Common myeloid progenitor, CD34-positive (primary cell): ENCODE results near the gene PAX3.

Source experiments
- CTCF ChIA-PET: fragments of 350-600 bp; sonication (Branson Sonifier 250); formaldehyde crosslinking; loops from one replicate; lab custom pipeline; 2021; ENCODE audit warnings: antibody characterized with exemption; lab: Charles Lee
- POLR2A ChIA-PET: fragments of 350-600 bp; sonication (Branson Sonifier 250); formaldehyde crosslinking; loops from one replicate; lab custom pipeline; 2021; ENCODE audit warnings: antibody characterized with exemption; lab: Charles Lee
- DNase-seq, 3 donors: peaks; one replicate each; pipeline versions ENCODE4 v3.0.0 to v3.0.0-alpha.2; 2013
- H3K27ac ChIP-seq, 2 experiments: 1 replicate in 1 of 2; 2 replicates in 1 of 2; pipeline ENCODE4 v1.7.0; 2013; ENCODE audit warnings: inconsistent platforms in 2 of 2, low read length in 2 of 2, mild to moderate bottlenecking in 2 of 2, low read depth in 1 of 2, moderate library complexity in 1 of 2; ENCODE audit not compliant: severe bottlenecking in 2 of 2, insufficient read depth in 1 of 2, poor library complexity in 1 of 2
- H3K27me3 ChIP-seq, 5 experiments: replicated peaks in 2 of 5; 1 replicate in 3 of 5; 2 replicates in 2 of 5; pipeline versions ENCODE4 v1.6.1 to v1.7.0; 2013; ENCODE audit warnings: low read length in 4 of 5, mild to moderate bottlenecking in 2 of 5, moderate library complexity in 2 of 5, inconsistent platforms in 1 of 5; ENCODE audit not compliant: insufficient read depth in 5 of 5, control insufficient read depth in 4 of 5
- H3K36me3 ChIP-seq, 4 experiments: 1 replicate in 2 of 4; 2 replicates in 2 of 4; pipeline versions ENCODE4 v1.6.1 to v1.7.0; 2013; ENCODE audit warnings: low read length in 3 of 4, control low read depth in 1 of 4, mild to moderate bottlenecking in 1 of 4; ENCODE audit not compliant: control insufficient read depth in 4 of 4, insufficient read depth in 4 of 4
- H3K4me1 ChIP-seq, 4 experiments: 1 replicate in 3 of 4; 2 replicates in 1 of 4; pipeline versions ENCODE4 v1.6.1 to v1.7.1; 2013; ENCODE audit warnings: low read length in 3 of 4, mild to moderate bottlenecking in 3 of 4, control low read depth in 1 of 4, inconsistent platforms in 1 of 4, moderate library complexity in 1 of 4; ENCODE audit not compliant: control insufficient read depth in 4 of 4, insufficient read depth in 4 of 4; ENCODE audit errors: control extremely low read depth in 1 of 4
- H3K4me3 ChIP-seq, 7 experiments: 1 replicate in 4 of 7; 2 replicates in 3 of 7; pipeline versions ENCODE4 v1.5.1 to v1.7.0; 2013; ENCODE audit warnings: mild to moderate bottlenecking in 7 of 7, low read length in 6 of 7, moderate library complexity in 6 of 7, inconsistent platforms in 2 of 7, low read depth in 2 of 7, control low read depth in 1 of 7; ENCODE audit not compliant: insufficient read depth in 4 of 7, control insufficient read depth in 1 of 7; ENCODE audit errors: extremely low read depth in 1 of 7
- H3K9me3 ChIP-seq, 5 experiments: 1 replicate in 4 of 5; 2 replicates in 1 of 5; pipeline versions ENCODE4 v1.6.1 to v1.7.1; 2013; ENCODE audit warnings: low read length in 4 of 5, mild to moderate bottlenecking in 2 of 5, inconsistent platforms in 1 of 5, low read depth in 1 of 5, moderate library complexity in 1 of 5; ENCODE audit not compliant: control insufficient read depth in 4 of 5, insufficient read depth in 2 of 5; ENCODE audit errors: control extremely low read depth in 1 of 5
- WGBS: methylation state at CpG from one replicate; pipeline ENCODE4 v1.1.5; 2013; ENCODE audit not compliant: insufficient coverage; 5-methylcytosine and 5-hydroxymethylcytosine counted together

The PAX3 gene

DNA sequence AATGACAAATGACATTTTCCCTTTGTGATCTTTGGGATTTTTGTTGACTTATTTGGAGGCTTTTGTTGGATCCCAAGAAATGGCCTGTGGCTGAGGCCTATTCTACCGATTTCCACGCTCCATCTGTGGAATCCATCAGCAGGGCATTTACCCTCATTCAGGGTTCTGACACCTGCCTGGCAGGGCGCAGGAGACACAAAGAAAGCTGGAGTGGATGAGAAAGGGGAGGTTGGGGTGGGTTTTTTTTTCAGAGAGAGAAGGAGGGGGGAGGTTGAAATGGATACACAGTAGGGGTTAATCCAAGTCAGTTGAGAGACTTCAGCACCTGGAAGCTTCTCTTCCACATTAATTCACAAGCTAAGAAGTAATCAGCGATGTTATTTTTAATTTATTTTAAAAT lies 59.7 kb downstream of the PAX3 start:
- H3K36me3 ChIP-seq: no peaks in the 10 kb centered on the region
- POLR2A ChIA-PET: interaction anchor here (0.7 kb wide), 1 partner anchor 16 kb away, joined by 3 read pairs; no protein-coding TSS in a partner anchor
- 28% methylated on average over 2 of the region's 4 CpGs for WGBS
- DNase-seq: no peak
- CTCF ChIA-PET: no interaction called here
- H3K27ac ChIP-seq: no peak overlapping the region
- H3K4me3 ChIP-seq: no peak overlapping the region
- H3K9me3 ChIP-seq: peaks cover 0 to 7% (median 0%) of the 10 kb centered on the region in 5 experiments
- no peaks in the 10 kb centered on the region for H3K4me1 ChIP-seq
- H3K27me3 ChIP-seq: peaks cover 21 to 76% (median 32%) of the 10 kb centered on the region in 5 experiments

- DNase-seq: no peak
- H3K27ac ChIP-seq: no peak overlapping the region
- H3K4me1 ChIP-seq: no peaks in the 10 kb centered on the region
- peaks cover 18 to 69% (median 32%) of the 10 kb centered on the region in 5 experiments for H3K27me3 ChIP-seq
- no CpG with 5 or more reads among the region's 3 CpGs for WGBS
- H3K9me3 ChIP-seq: peaks cover 0 to 6% (median 0%) of the 10 kb centered on the region in 5 experiments
- no peaks in the 10 kb centered on the region for H3K36me3 ChIP-seq
- H3K4me3 ChIP-seq: no peak overlapping the region
- POLR2A ChIA-PET: no interaction called here
- CTCF ChIA-PET: no interaction called here
These were observed 60.7 kb downstream of the PAX3 start for GRCh38 chr2:222238072-222238471.

GRCh38 chr2:222232839-222233238 lies 66.0 kb downstream of the PAX3 start:
- ChIA-PET CTCF (no interaction called here), POLR2A (no interaction called here)
- DNase-seq: no peak
- H3K4me1 ChIP-seq: no peaks in the 10 kb centered on the region
- peaks cover 0 to 20% (median 5%) of the 10 kb centered on the region in 5 experiments for H3K27me3 ChIP-seq
- H3K4me3 ChIP-seq: no peak overlapping the region
- H3K27ac ChIP-seq: no peak overlapping the region
- H3K9me3 ChIP-seq: no peaks in the 10 kb centered on the region
- H3K36me3 ChIP-seq: no peaks in the 10 kb centered on the region

GRCh38 chr2:222232372-222232771 lies 66.4 kb downstream of the PAX3 start:
- WGBS: 100% methylated on average over 1 of the region's 3 CpGs
- DNase-seq: no peak
- no peaks in the 10 kb centered on the region for H3K36me3 ChIP-seq
- no peak overlapping the region for H3K4me3 ChIP-seq
- H3K27me3 ChIP-seq: peaks cover 0 to 15% (median 5%) of the 10 kb centered on the region in 5 experiments
- no peaks in the 10 kb centered on the region for H3K4me1 ChIP-seq
- no peak overlapping the region for H3K27ac ChIP-seq
- H3K9me3 ChIP-seq: no peaks in the 10 kb centered on the region
- POLR2A ChIA-PET: no interaction called here
- CTCF ChIA-PET: no interaction called here

DNA sequence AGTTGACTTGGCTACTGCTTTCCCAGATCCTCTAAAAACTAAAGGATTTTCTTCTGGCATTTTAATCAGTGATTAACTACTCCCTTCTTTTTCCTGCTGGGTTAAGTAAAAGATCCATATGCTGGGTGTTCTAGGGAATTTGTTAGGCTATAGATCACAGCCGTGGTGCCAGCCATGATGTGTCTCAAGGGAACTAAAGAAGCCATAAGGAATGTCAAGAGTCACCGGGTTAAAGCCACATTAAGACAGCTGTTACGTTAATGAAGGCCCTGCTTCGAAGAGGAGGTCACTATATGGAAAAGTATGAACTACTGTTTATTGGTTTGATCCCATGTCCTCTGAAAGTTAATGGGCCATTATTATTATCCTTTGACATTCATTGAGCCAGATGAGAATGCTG lies 70.7 kb downstream of the PAX3 start:
- WGBS: 85% methylated on average over 4 of the region's 4 CpGs
- Histone ChIP-seq H3K4me1 (no peaks in the 10 kb centered on the region), H3K4me3 (no peak overlapping the region), H3K27ac (no peak overlapping the region), H3K36me3 (no peaks in the 10 kb centered on the region), H3K27me3 (peaks cover 0 to 4% (median 4%) of the 10 kb centered on the region in 5 experiments), H3K9me3 (peaks cover 0 to 3% (median 0%) of the 10 kb centered on the region in 5 experiments)
- POLR2A ChIA-PET: no interaction called here
- DNase-seq: no peak
- CTCF ChIA-PET: no interaction called here

DNA sequence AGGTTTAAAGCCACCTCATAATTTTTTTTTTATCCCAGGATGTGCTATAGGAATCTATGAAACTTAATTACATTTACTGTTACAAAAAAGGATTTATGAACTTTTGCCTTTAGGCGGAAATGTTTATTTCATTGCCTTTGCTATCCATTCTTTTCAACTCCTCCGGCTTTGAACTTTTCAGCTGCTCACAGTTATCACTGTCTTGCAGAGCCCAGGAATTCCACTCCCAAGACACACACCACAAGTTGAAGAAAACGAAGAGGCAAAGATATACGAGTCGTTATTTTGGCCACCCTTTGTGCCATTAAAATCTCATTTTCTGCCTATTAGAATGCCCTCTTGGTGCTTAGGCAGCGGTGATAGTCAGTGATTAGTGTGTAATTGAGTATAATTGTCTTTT lies 80.0 kb downstream of the PAX3 start:
- CTCF ChIA-PET: no interaction called here
- DNase-seq: no peak
- Histone ChIP-seq H3K4me3 (no peak overlapping the region), H3K27ac (no peak overlapping the region), H3K9me3 (no peaks in the 10 kb centered on the region), H3K4me1 (no peaks in the 10 kb centered on the region), H3K27me3 (peaks cover 0 to 8% (median 0%) of the 10 kb centered on the region in 5 experiments), H3K36me3 (no peaks in the 10 kb centered on the region)
- 91% methylated on average over 6 of the region's 6 CpGs for WGBS
- POLR2A ChIA-PET: no interaction called here

GRCh38 chr2:222217712-222218111 lies 81.1 kb downstream of the PAX3 start:
- 100% methylated on average over 1 of the region's 1 CpG for WGBS
- ChIA-PET CTCF (no interaction called here), POLR2A (no interaction called here)
- no peaks in the 10 kb centered on the region for H3K9me3 ChIP-seq
- no peaks in the 10 kb centered on the region for H3K36me3 ChIP-seq
- DNase-seq: no peak
- no peak overlapping the region for H3K27ac ChIP-seq
- peaks cover 0 to 5% (median 0%) of the 10 kb centered on the region in 5 experiments for H3K27me3 ChIP-seq
- no peaks in the 10 kb centered on the region for H3K4me1 ChIP-seq
- no peak overlapping the region for H3K4me3 ChIP-seq
